GM20000 (cell line): Measurements from ENCODE around the gene TRH.

Experiments
- DNase-seq: peaks from one replicate; pipeline ENCODE4 v3.0.0; 2012; ENCODE audit warnings: low spot score
- CTCF ChIP-seq: IDR thresholded peaks from 2 replicates; pipeline ENCODE4 v1.5.1; 2012; ENCODE audit warnings: mild to moderate bottlenecking, control low read depth; ENCODE audit errors: extremely low read depth, missing control alignments

Gene TRH

GRCh38 chr3:129974564-129974832 lies at the start of gene TRH:
Gene TRH, plus strand, starts transcription at chr3:129974720. Its CDS starts 1,097 bp downstream, at chr3:129975817.
- TF ChIP-seq CTCF = no peak

GRCh38 chr3:129927072-129927471 lies 47.4 kb upstream of the TRH start:
- no peak for TF ChIP-seq CTCF
- no peak for DNase-seq

More at GRCh38 chr3:129974564-129974832, at the start of gene TRH:
- peak; percentile 29 for DNase-seq

- TF ChIP-seq CTCF = no peak
- no peak for DNase-seq
Measured at GRCh38 chr3:129929383-129929782, 45.1 kb upstream of the TRH start.

- no peak for DNase-seq
- TF ChIP-seq CTCF = no peak
Measured at GRCh38 chr3:129933471-129933870, 41.0 kb upstream of the TRH start.

- peak; percentile 56 for DNase-seq
- peak; percentile 79 for TF ChIP-seq CTCF
Measured at GRCh38 chr3:129934234-129935123, 40.0 kb upstream of the TRH start.

- no peak for DNase-seq
- no peak for TF ChIP-seq CTCF
Measured at GRCh38 chr3:129936757-129937156, 37.8 kb upstream of the TRH start.

- DNase-seq = no peak
- no peak for TF ChIP-seq CTCF
Measured at GRCh38 chr3:129937717-129938116, 36.8 kb upstream of the TRH start.
